GM18909 (cell line): ENCODE measurements around the gene LIN7A.

Experiments
- ATAC-seq: cut with Tn5 transposase; IDR thresholded peaks from one replicate; pipeline ENCODE4 v1.9.1; 2021; ENCODE audit warnings: mild to moderate bottlenecking; ENCODE audit not compliant: unreplicated experiment, poor library complexity

The LIN7A gene

DNA sequence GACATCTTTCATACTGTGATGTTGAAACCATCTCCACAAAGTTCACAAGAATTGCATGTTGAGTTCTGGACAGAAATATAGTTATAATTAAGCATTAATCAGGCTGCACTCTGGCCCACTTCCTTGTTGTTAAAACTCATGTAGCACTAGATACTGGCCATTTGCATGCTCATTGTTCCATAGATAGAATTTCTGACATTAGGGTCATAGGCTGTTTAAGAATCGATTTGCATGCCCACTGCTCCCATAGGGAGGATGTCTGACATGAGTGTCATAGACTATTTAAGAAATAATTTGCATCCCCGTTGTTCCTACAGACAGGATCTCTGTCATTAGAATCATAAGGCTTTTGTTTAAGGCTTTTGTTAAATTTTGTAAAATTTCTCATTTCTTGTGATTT is 170.8 kb downstream of the LIN7A start:
- peak; percentile 92 for ATAC-seq

DNA sequence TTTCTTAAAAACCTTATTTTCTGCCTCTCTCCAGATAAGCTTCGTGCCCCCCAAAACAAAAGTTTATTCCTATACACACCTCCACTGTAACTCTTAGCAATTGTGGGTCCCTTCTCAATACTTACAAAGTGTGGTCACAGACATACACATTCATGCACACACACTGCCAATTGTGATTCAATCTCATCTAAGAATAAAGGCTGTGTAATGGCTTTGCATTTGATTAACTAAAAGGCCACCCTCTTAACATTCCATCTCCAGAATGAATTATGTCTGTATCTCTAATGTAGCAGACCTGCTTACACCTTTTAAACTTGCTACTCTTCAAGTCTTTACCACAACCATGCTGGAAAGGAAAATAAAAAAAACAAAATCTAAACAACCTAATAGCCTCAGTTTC is 171.5 kb downstream of the LIN7A start:
- ATAC-seq, result no peak

DNA sequence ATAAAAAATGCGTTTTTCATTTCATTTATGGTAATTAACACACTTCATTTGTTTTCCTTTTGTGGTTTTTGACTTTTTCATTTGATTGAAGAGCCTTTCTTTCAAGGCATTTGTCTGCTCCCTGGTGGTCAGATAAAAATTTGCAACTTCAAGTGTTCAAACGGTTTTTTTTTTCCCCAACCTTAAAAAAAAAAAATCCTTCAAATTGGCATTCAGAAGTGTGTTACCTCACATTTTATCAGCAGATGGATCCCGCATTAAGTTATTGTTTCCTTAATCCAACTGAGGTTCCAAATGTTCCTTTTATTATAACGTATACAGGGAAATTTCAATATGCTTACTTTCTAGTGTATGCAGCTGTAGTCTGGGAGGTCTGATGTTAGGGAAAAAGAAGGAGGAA is 173.9 kb downstream of the LIN7A start:
- peak; percentile 31 for ATAC-seq

DNA sequence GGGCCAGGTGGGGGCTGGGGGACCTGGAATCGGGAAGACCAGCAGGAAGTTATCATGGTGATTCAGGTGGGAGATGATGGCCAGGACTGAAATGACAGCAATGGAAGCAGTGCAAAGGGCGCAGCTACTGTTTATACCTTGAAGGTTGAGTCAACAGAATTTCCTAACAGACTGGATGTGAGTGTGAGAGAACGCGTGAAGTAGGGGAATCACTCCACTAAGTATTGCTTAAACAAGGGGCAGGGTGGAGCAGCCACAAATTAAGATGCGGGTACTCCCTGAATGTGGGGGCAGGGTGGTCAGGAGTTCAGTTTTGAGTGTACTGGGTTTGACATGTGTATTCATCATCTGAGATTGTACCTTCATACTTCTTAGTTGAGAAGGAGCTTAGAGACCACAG is 175.9 kb downstream of the LIN7A start:
- no peak for ATAC-seq

DNA sequence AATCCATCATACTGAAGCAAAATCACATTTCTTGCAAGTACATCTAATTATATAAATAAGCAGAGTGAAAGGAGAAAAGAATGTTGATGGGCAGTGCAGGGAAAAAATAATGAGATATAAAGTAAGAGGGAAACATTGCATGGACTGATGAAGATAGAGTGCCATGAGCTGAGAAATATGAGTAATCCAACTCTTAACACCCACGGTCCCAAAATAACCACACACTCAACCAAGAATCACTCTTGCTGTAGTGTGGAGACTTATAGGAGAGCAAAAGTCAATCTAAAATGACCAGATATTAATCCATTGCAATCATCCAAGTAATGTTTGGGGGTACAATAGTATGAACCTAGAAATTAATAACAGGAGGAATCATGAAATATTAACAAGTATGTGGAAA is 180.9 kb downstream of the LIN7A start:
- peak; percentile 74 for ATAC-seq

DNA sequence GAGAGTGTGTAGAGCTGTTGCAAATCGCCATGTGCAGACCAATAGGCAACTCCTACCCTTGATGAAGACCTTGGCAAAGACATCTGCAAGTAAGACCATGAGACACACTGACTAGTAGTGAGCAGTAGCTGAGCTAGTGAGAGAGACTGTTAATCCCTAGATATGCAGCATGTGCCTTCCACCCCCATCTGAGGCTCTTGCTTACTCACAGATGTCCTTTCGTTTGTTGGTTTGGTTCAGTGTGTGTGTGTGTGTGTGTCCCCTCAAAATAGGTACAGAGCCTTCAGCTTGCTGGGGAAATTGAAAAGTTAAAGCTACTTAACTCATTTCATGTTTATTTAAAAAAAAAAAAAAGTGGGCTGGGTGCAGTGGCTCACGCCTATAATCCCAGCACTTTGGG is 183.5 kb downstream of the LIN7A start:
- ATAC-seq, result no peak

DNA sequence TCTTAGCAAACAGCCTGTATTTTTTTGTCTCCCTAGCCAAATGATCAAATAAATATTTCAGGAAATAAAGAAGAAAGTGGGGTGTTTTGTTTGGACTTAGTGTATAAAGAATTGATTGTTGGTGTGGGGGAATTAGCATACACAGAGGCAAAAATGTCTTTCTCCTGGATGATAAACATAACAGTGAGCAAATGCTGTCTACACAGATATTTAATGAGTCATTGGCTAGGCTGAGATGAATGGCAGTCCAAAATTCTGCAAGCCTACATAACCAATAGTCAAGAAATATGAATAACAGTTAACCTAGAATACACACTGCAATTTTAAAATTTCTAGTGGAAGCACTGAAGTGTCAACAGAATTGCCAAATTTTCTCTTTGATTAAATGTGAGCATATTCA is 185.3 kb downstream of the LIN7A start:
- ATAC-seq, result no peak

DNA sequence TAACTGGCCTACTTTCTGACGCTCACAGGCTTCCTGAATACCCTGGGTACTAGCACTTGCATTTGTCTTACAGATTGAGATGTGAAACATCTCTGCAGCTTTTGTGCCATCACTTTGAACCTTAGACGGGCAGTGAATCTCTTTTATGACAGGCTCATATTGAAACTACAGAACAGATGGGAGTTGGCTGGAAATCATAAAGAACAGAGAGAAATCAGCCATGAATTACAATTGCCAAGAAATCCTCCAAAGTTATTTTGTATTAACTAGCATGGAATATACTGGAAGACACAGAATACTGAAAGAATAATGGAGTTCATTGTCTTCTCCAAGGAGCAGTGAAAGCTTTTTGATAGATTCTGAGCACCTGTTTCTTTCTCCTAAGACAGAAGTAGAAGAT is 188.3 kb downstream of the LIN7A start:
- ATAC-seq, result no peak

DNA sequence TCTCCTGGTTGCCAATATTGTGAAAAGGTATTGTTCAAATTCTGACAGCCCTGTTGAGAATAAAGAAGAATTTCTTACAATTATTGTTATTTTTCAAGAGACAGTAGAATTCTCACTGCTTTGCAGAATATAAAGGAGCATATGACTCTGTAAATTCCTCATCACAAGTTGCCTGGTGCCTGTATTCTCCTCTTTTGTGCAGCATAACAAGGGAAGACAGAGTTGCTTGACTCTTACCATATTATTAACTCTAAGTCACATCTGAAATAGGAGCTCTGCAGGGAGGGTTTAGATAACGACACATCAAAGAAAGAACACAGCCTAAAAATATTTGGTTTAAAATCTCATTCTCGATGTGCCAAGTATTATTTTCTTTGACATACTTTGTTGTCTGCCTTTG is 189.9 kb downstream of the LIN7A start:
- ATAC-seq, result no peak

DNA sequence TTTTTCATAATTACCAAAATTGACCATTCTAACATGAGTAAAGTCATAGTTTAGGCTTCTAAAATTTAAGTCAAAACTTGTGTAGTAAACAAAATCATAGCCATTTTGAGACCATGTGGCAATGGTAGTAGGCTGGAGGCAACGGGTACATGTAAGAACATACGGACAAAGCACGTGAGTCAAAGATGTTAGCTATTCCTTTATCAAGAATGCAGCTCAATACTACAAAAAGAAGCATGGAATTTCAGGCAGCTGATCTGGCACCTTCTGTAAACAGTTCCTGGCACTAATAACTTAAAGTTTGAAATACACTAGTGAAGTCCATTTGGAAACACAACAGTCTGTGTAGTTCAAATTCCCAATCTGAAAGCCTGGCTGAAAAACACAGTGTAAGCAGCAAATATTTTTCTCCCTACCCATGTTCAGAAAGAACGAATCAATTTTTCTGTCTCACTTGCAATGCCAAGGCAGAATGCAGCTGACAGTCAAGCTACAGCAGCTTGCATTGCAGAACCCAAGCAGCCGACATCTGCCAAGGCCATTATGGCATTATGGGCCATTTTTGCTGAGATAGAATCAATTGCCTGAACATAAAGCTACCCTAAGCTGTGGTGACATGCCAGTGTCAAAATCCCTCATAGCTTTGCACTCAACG is 191.8 kb downstream of the LIN7A start:
- no peak for ATAC-seq
